ENCODE results near the gene LONP2. TPM values are rescaled to one million over a fixed set of nuclear protein-coding genes. Genes with fewer than 3 reads are reported as not detected.
"Not testable (repeated sequence)": the region's sequence is repeated elsewhere in the genome, so short reads cannot be mapped to it uniquely, and the experiment has no call there.

Gene LONP2
- total and polyA plus RNA-seq, 10 of the 15 experiments (the other 5 are each of a cell fraction or from before 2014, with no cell fraction given) = 8.3 to 48.0 (median 34.8) TPM

DNA sequence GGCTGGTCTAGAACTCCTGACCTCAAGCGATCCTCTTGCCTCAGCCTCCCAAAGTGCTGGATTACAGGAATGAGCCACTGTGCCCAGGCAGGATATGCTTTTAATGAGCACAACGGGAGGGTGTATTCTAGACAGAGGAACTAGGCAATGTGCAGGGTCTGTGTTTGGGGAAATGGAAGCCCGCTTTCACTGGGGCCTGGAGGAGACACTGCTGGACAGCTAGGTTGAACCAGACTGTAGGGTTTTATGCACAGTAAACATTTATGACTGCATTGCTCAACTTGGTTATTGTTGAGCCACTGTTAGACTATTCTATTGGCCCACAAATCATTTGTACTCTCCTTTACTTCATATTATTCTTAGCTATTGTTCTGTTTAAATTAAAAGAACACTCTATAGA, 151.3 kb downstream of the LONP2 start:
- ChIA-PET CTCF (no interaction called here), SMC1A (ENCODE audit: uncharacterized antibody, unreplicated experiment) (interaction anchor here (0.7 kb wide), 1 partner anchor 136 kb away, joined by 3 read pairs; no protein-coding TSS in a partner anchor), RAD21 (ENCODE audit: unreplicated experiment) (no interaction called here), POLR2A (no interaction called here)
- 65% methylated on average over 3 of the region's 3 CpGs for WGBS (ENCODE audit: insufficient coverage, insufficient replicate concordance, low lambda C conversion rate, missing lambda C conversion rate)
- no TSS peak for BruUV-seq (replicated peaks)
- intact Hi-C loops (cut with micrococcal nuclease; ENCODE audit: unreplicated experiment) = no loop called here
- Histone ChIP-seq H3K27ac (ENCODE audit: control insufficient read depth, insufficient read depth) (no peak overlapping the region), H3K4me2 (ENCODE audit: control insufficient read depth, insufficient read depth) (no peak overlapping the region), H3K9ac (ENCODE audit: control insufficient read depth, insufficient read depth, low read length) (no peak overlapping the region), H2AFZ (ENCODE audit: control insufficient read depth, low read depth, low read length) (no peak overlapping the region), H3K27me3 (replicated peaks in 1 of 2; ENCODE audit: control insufficient read depth in 2 of 2, insufficient read depth in 2 of 2, low read length in 1 of 2) (no peaks in the 10 kb centered on the region), H3K79me2 (ENCODE audit: control insufficient read depth, insufficient read depth, low read length) (no peaks in the 10 kb centered on the region), H3K9me3 (replicated peaks; ENCODE audit: control insufficient read depth, insufficient read depth, low read length) (no peaks in the 10 kb centered on the region), H3K4me3 (no peak overlapping the region), H3K4me1 (ENCODE audit: control insufficient read depth, insufficient read depth, low read length) (no peaks in the 10 kb centered on the region), H3K36me3 (ENCODE audit: control insufficient read depth in 2 of 2, insufficient read depth in 2 of 2, low read length in 1 of 2) (no peaks in the 10 kb centered on the region), H4K20me1 (ENCODE audit: control insufficient read depth, insufficient read depth) (no peaks in the 10 kb centered on the region)
- in situ Hi-C loops (cut with MboI) = no loop called here
- ATAC-seq (peak; percentile 29; the same call in 1 of the 3 replicates), DNase-seq (ENCODE audit: low read depth, low spot score) (no peak), FAIRE-seq (no peak)
- TF ChIP-seq MAX (IDR thresholded peaks at IDR 0.05; ENCODE audit: low read depth, low read length) = no peak
- no peak for TF ChIP-seq ZBTB40 (IDR thresholded peaks at IDR 0.05; ENCODE audit: borderline replicate concordance)
- TF ChIP-seq SIX5 (IDR thresholded peaks at IDR 0.05; ENCODE audit: low read depth, low read length, severe bottlenecking) = no peak
- no peak for TF ChIP-seq MXI1 (IDR thresholded peaks at IDR 0.05; ENCODE audit: low read depth, low read length)
- TF ChIP-seq HDAC6 (IDR thresholded peaks at IDR 0.05; ENCODE audit: unreplicated experiment) = no peak
- TF ChIP-seq SP1 (IDR thresholded peaks at IDR 0.05; ENCODE audit: low read depth, low read length) = no peak

GRCh38 chr16:48402547-48402946, 158.4 kb downstream of the LONP2 start:
- SMC1A ChIA-PET (ENCODE audit: uncharacterized antibody, unreplicated experiment); H3K4me3 ChIP-seq; CTCF ChIA-PET; H3K9ac ChIP-seq (ENCODE audit: control insufficient read depth, insufficient read depth, low read length); DNase-seq (ENCODE audit: low read depth, low spot score); in situ Hi-C loops (cut with MboI); FAIRE-seq; H3K4me1 ChIP-seq (ENCODE audit: control insufficient read depth, insufficient read depth, low read length); POLR2A ChIA-PET; ATAC-seq; H4K20me1 ChIP-seq (ENCODE audit: control insufficient read depth, insufficient read depth); H2AFZ ChIP-seq (ENCODE audit: control insufficient read depth, low read depth, low read length); intact Hi-C loops (cut with micrococcal nuclease; ENCODE audit: unreplicated experiment); BruUV-seq (replicated peaks); H3K4me2 ChIP-seq (ENCODE audit: control insufficient read depth, insufficient read depth); H3K27me3 ChIP-seq (replicated peaks in 1 of 2; ENCODE audit: control insufficient read depth in 2 of 2, insufficient read depth in 2 of 2, low read length in 1 of 2); H3K36me3 ChIP-seq (ENCODE audit: control insufficient read depth in 2 of 2, insufficient read depth in 2 of 2, low read length in 1 of 2); H3K9me3 ChIP-seq (replicated peaks; ENCODE audit: control insufficient read depth, insufficient read depth, low read length); H3K27ac ChIP-seq (ENCODE audit: control insufficient read depth, insufficient read depth); H3K79me2 ChIP-seq (ENCODE audit: control insufficient read depth, insufficient read depth, low read length): not testable (repeated sequence)
- RAD21 ChIA-PET (ENCODE audit: unreplicated experiment) = interaction anchor here (0.8 kb wide), 1 partner anchor 54 kb away, joined by 3 read pairs; no protein-coding TSS in a partner anchor
- WGBS (ENCODE audit: insufficient coverage, insufficient replicate concordance, low lambda C conversion rate, missing lambda C conversion rate) = 76% methylated on average over 8 of the region's 8 CpGs
